Stimulated activated CD4-positive, alpha-beta T cell treated with anti-CD3 and anti-CD28 coated beads, Interleukin-12 subunit alpha, Interleukin-12 subunit beta, amount 100 ng/mL, for 48 hours (primary cell): ENCODE data around the gene PMPCA.

Experiments used
- DNase-seq, 3 donors: peaks; one replicate each; pipeline ENCODE4 v3.0.0-alpha.2; 2020; ENCODE audit warnings: low read depth in 2 of 3, low spot score in 1 of 3

PMPCA gene

GRCh38 chr9:136410500-136411287 lies at the start of gene PMPCA, which contains the start of gene ENTR1:
PMPCA (plus strand) TSS chr9:136410658; CDS start chr9:136410669, 11 bp downstream.
ENTR1 (minus strand) TSS chr9:136410614; CDS start chr9:136410397, 217 bp downstream.
- DNase-seq: peak; percentile 91 to 98 (median 95)

GRCh38 chr9:136361047-136361753 lies 49.3 kb upstream of the PMPCA start:
- no peak for DNase-seq

- DNase-seq: no peak
Observed at GRCh38 chr9:136361754-136362449, 48.6 kb upstream of the PMPCA start.

GRCh38 chr9:136362450-136362784 lies 48.0 kb upstream of the PMPCA start:
- no peak for DNase-seq

- peak; percentile 94 to 98 (median 97) for DNase-seq
Observed at GRCh38 chr9:136363106-136363948, 47.1 kb upstream of the PMPCA start, which contains the start of gene DNLZ. DNLZ (minus strand) TSS chr9:136363744; CDS start chr9:136363714, 30 bp downstream.

GRCh38 chr9:136363949-136364748 lies 46.3 kb upstream of the PMPCA start:
- no peak for DNase-seq

GRCh38 chr9:136364942-136365774 lies 45.3 kb upstream of the PMPCA start:
- no peak for DNase-seq

GRCh38 chr9:136365775-136366222 lies 44.7 kb upstream of the PMPCA start:
- no peak for DNase-seq

- no peak for DNase-seq
Observed at GRCh38 chr9:136366826-136367225, 43.6 kb upstream of the PMPCA start.

GRCh38 chr9:136367296-136368145 lies 42.9 kb upstream of the PMPCA start:
- no peak for DNase-seq

- no peak for DNase-seq
Observed at GRCh38 chr9:136368190-136368589, 42.3 kb upstream of the PMPCA start.

GRCh38 chr9:136370037-136370436 lies 40.4 kb upstream of the PMPCA start:
- no peak for DNase-seq

- DNase-seq: no peak
Observed at GRCh38 chr9:136370687-136371532, 39.5 kb upstream of the PMPCA start.

- DNase-seq: no peak
Observed at GRCh38 chr9:136371533-136371880, 39.0 kb upstream of the PMPCA start.

- no peak for DNase-seq
Observed at GRCh38 chr9:136372006-136372405, 38.5 kb upstream of the PMPCA start.

GRCh38 chr9:136372561-136373299 lies 37.7 kb upstream of the PMPCA start:
- no peak for DNase-seq
